DND-41 (cell line): Measurements from ENCODE around the gene WDR45B.

Experiments used
- ATAC-seq: fragments of 200-7000 bp; cut with Tn5 transposase; 3 replicates; pipeline ENCODE4 v1.9.1; 2021; ENCODE audit warnings: low read depth; ENCODE audit not compliant: insufficient read depth
- DNase-seq: peaks from one replicate; pipeline ENCODE4 v3.0.0-alpha.2; 2020
- H2AFZ ChIP-seq: 2 replicates; pipeline ENCODE4 v1.6.0; 2012; ENCODE audit warnings: low read depth, low read length
- H3K27ac ChIP-seq: 2 replicates; pipeline ENCODE4 v1.5.1; 2012; ENCODE audit warnings: low read length, inconsistent platforms
- H3K27me3 ChIP-seq: fragments of 200-600 bp; sonication (generic); 2 replicates; pipeline ENCODE4 v1.6.0; 2012; ENCODE audit warnings: low read length, mild to moderate bottlenecking, inconsistent platforms; ENCODE audit not compliant: insufficient read depth, poor library complexity
- H3K36me3 ChIP-seq: 2 replicates; pipeline ENCODE4 v1.5.1; 2012; ENCODE audit warnings: low read length, inconsistent platforms; ENCODE audit not compliant: insufficient read depth
- H3K4me1 ChIP-seq: 2 replicates; pipeline ENCODE4 v1.5.1; 2012; ENCODE audit warnings: mild to moderate bottlenecking, low read length; ENCODE audit not compliant: insufficient read depth
- H3K4me2 ChIP-seq: 2 replicates; pipeline ENCODE4 v1.6.0; 2012; ENCODE audit warnings: mild to moderate bottlenecking, moderate library complexity, low read length, inconsistent platforms; ENCODE audit not compliant: insufficient read depth
- H3K4me3 ChIP-seq, 2 experiments: fragments of 200-600 bp in 1 of 2; shearing (Covaris generic) in 1 of 2; 2 replicates each; pipeline ENCODE4 v1.5.1; 2012 to 2016; ENCODE audit warnings: inconsistent platforms in 2 of 2, low read length in 2 of 2, mild to moderate bottlenecking in 2 of 2, low read depth in 1 of 2, moderate library complexity in 1 of 2
- H3K79me2 ChIP-seq: 2 replicates; pipeline ENCODE4 v1.6.0; 2012; ENCODE audit warnings: low read length, inconsistent platforms; ENCODE audit not compliant: insufficient read depth
- H3K9ac ChIP-seq: 2 replicates; pipeline ENCODE4 v1.6.0; 2012; ENCODE audit warnings: low read depth, mild to moderate bottlenecking, inconsistent platforms, low read length, moderate library complexity
- H3K9me3 ChIP-seq: 2 replicates; pipeline ENCODE4 v1.5.1; 2012; ENCODE audit warnings: low read length, moderate library complexity, mild to moderate bottlenecking, inconsistent platforms; ENCODE audit not compliant: insufficient read depth, severe bottlenecking
- H4K20me1 ChIP-seq: 2 replicates; pipeline ENCODE4 v1.6.0; 2012; ENCODE audit warnings: low read length; ENCODE audit not compliant: insufficient read depth
- CTCF ChIP-seq: IDR thresholded peaks from 2 replicates; pipeline ENCODE4 v1.5.1; 2012; ENCODE audit warnings: borderline replicate concordance, low read length, moderate library complexity, mild to moderate bottlenecking; ENCODE audit not compliant: poor library complexity, severe bottlenecking; ENCODE audit errors: extremely low read depth
- EZH2 ChIP-seq: IDR thresholded peaks from 3 replicates; pipeline ENCODE4 v1.6.1; 2012; ENCODE audit warnings: borderline replicate concordance, low read depth, mild to moderate bottlenecking, moderate library complexity, low read length, inconsistent platforms; ENCODE audit not compliant: severe bottlenecking

The WDR45B gene

GRCh38 chr17:82679586-82680465, 31.6 kb upstream of the WDR45B start:
- peaks cover 3% of the 10 kb centered on the region; the same call in 1 of the 2 replicates for H4K20me1 ChIP-seq
- no peaks in the 10 kb centered on the region for H3K27me3 ChIP-seq
- H3K4me3 ChIP-seq: no peak overlapping the region
- H2AFZ ChIP-seq: no peak overlapping the region
- H3K9ac ChIP-seq: no peak overlapping the region
- no peak overlapping the region for H3K27ac ChIP-seq
- DNase-seq (no peak), ATAC-seq (no peak)
- no peak overlapping the region for H3K4me2 ChIP-seq
- H3K79me2 ChIP-seq: no peaks in the 10 kb centered on the region
- peak; percentile 4 for TF ChIP-seq CTCF
- TF ChIP-seq EZH2: no peak
- peaks cover 2% of the 10 kb centered on the region for H3K9me3 ChIP-seq
- H3K4me1 ChIP-seq: no peaks in the 10 kb centered on the region
- H3K36me3 ChIP-seq: no peaks in the 10 kb centered on the region

GRCh38 chr17:82678265-82678891, 30.1 kb upstream of the WDR45B start:
- no peak overlapping the region for H3K4me3 ChIP-seq
- DNase-seq: no peak
- no peak overlapping the region for H3K9ac ChIP-seq

GRCh38 chr17:82677353-82677925, 29.2 kb upstream of the WDR45B start:
- H3K9me3 ChIP-seq: peaks cover 2% of the 10 kb centered on the region
- no peak overlapping the region for H2AFZ ChIP-seq
- H4K20me1 ChIP-seq: peaks cover 3% of the 10 kb centered on the region; the same call in 1 of the 2 replicates
- ATAC-seq (no peak), DNase-seq (no peak)
- TF ChIP-seq CTCF (no peak), EZH2 (no peak)
- no peaks in the 10 kb centered on the region for H3K27me3 ChIP-seq
- H3K79me2 ChIP-seq: no peaks in the 10 kb centered on the region
- H3K36me3 ChIP-seq: no peaks in the 10 kb centered on the region
- H3K4me2 ChIP-seq: no peak overlapping the region
- H3K4me3 ChIP-seq: no peak overlapping the region
- no peak overlapping the region for H3K27ac ChIP-seq
- no peak overlapping the region for H3K9ac ChIP-seq
- no peaks in the 10 kb centered on the region for H3K4me1 ChIP-seq

More at GRCh38 chr17:82678265-82678891, 30.1 kb upstream of the WDR45B start:
- Histone ChIP-seq H3K4me1 (no peaks in the 10 kb centered on the region), H3K79me2 (no peaks in the 10 kb centered on the region), H3K36me3 (no peaks in the 10 kb centered on the region), H3K27ac (no peak overlapping the region), H2AFZ (no peak overlapping the region), H3K4me2 (no peak overlapping the region), H4K20me1 (peaks cover 3% of the 10 kb centered on the region; the same call in 1 of the 2 replicates), H3K9me3 (peaks cover 2% of the 10 kb centered on the region), H3K27me3 (no peaks in the 10 kb centered on the region)
- ATAC-seq: no peak
- TF ChIP-seq EZH2: no peak
- no peak for TF ChIP-seq CTCF
